Omental fat pad (tissue), 4 donors: ENCODE results near the gene KISS1R. TPM values are rescaled to one million over a fixed set of nuclear protein-coding genes. Genes with fewer than 3 reads are reported as not detected.
"Not testable (repeated sequence)": the region's sequence is repeated elsewhere in the genome, so short reads cannot be mapped to it uniquely, and the experiment has no call there.

Source experiments
- ATAC-seq: fragments of 150-250 bp; one replicate; pipeline ENCODE4 v1.9.1; 2016; ENCODE audit warnings: mild to moderate bottlenecking, moderate library complexity; ENCODE audit not compliant: low FRiP score
- DNase-seq: peaks from one replicate; pipeline ENCODE4 v3.0.0-alpha.2; 2019; ENCODE audit warnings: low spot score
- CTCF ChIP-seq, 3 donors: fragments of 450-650 bp; IDR thresholded peaks; one replicate each; pipeline ENCODE4 v1.5.1; 2016 to 2017; ENCODE audit warnings: antibody characterized with exemption in 3 of 3, mild to moderate bottlenecking in 3 of 3, moderate library complexity in 2 of 3
- total RNA-seq, 4 donors: library from RNA; depleted of rRNA; stranded (reverse); fragments of >200 nt; gene quantifications; one replicate each; pipeline ENCODE4 v1.1.0, GENCODE V29; 2016

KISS1R gene
- total RNA-seq, 4 donors from 2014 or later: 0.24 TPM; not detected in 3

GRCh38 chr19:876780-877314, 40.3 kb upstream of the KISS1R start:
- no peak for DNase-seq
- TF ChIP-seq CTCF (IDR thresholded peaks at IDR 0.05): no peak
- no peak for ATAC-seq

GRCh38 chr19:877992-878660, 39.0 kb upstream of the KISS1R start:
- DNase-seq, ATAC-seq: not testable (repeated sequence)

GRCh38 chr19:878751-879561, 38.2 kb upstream of the KISS1R start:
- not testable (repeated sequence) for ATAC-seq, DNase-seq

- TF ChIP-seq CTCF (IDR thresholded peaks at IDR 0.05): no peak
- DNase-seq: no peak
- ATAC-seq: no peak
These were observed 37.3 kb upstream of the KISS1R start for GRCh38 chr19:879711-880438.

GRCh38 chr19:881385-882071, 35.6 kb upstream of the KISS1R start:
- ATAC-seq: no peak
- DNase-seq: no peak
- no peak for TF ChIP-seq CTCF (IDR thresholded peaks at IDR 0.05)

- ATAC-seq (no peak), DNase-seq (no peak)
- TF ChIP-seq CTCF (IDR thresholded peaks at IDR 0.05): no peak
These were observed 34.1 kb upstream of the KISS1R start for GRCh38 chr19:882871-883497.

- ATAC-seq: no peak
- no peak for TF ChIP-seq CTCF (IDR thresholded peaks at IDR 0.05)
These were observed 33.4 kb upstream of the KISS1R start for GRCh38 chr19:883661-884211.

More at GRCh38 chr19:883661-884211, 33.4 kb upstream of the KISS1R start:
- no peak for DNase-seq
